Left lung (tissue), 10 donors: ENCODE measurements around the gene PTPRD. TPM values are rescaled to one million over a fixed set of nuclear protein-coding genes. Genes with fewer than 3 reads are reported as not detected.

Experiments used
- ATAC-seq: fragments of 200-7000 bp; cut with Tn5 transposase; one replicate; pipeline ENCODE4 v1.9.1; 2020; ENCODE audit warnings: moderate library complexity
- DNase-seq, 4 donors: peaks; one replicate each; pipeline ENCODE4 v3.0.0-alpha.2; 2013 to 2020
- H3K27ac ChIP-seq, 2 donors: fragments of 200-600 bp; sonication (generic) in 1 of 2; one replicate each; pipeline versions ENCODE4 v1.5.0 to v1.8.0; 2020 to 2021
- H3K27me3 ChIP-seq, 2 donors: fragments of 200-600 bp; sonication (generic) in 1 of 2; one replicate each; pipeline versions ENCODE4 v1.5.0 to v1.8.0; 2020 to 2021
- H3K36me3 ChIP-seq, 2 donors: fragments of 200-600 bp; sonication (generic) in 1 of 2; one replicate each; pipeline versions ENCODE4 v1.5.0 to v1.8.0; 2020 to 2021
- H3K4me1 ChIP-seq, 2 donors: fragments of 200-600 bp; one replicate each; pipeline ENCODE4 v1.8.0; 2021
- H3K4me3 ChIP-seq, 2 donors: fragments of 200-600 bp; sonication (generic) in 1 of 2; one replicate each; pipeline versions ENCODE4 v1.5.0 to v1.8.0; 2020 to 2021; ENCODE audit warnings: mild to moderate bottlenecking in 1 of 2
- H3K9me3 ChIP-seq, 2 donors: fragments of 200-600 bp; sonication (generic) in 1 of 2; one replicate each; pipeline versions ENCODE4 v1.5.0 to v1.8.0; 2020 to 2021
- CTCF ChIP-seq, 2 donors: fragments of 200-600 bp; sonication (generic) in 1 of 2; IDR thresholded peaks; one replicate each; pipeline versions ENCODE4 v1.5.0 to v1.8.0; 2021; ENCODE audit warnings: antibody characterized with exemption in 2 of 2
- intact Hi-C, 2 donors: fragments of 100-400 bp; cut with DNase I; formaldehyde crosslinking; loops; one replicate each; pipeline versions ENCODE4 v1.11.2 to v1.14.2; 2022
- polyA plus RNA-seq, 6 donors: library from polyadenylated mRNA; unstranded; fragments of 120-200 nt; gene quantifications; one replicate each; pipeline ENCODE4 v1.2.1, GENCODE V29; 2013; ENCODE audit not compliant: insufficient read length in 6 of 6
- total RNA-seq, 2 donors: library from RNA; stranded (reverse); fragmentation: NEBNext Ultra II Directional; extraction: Animal tissue kit (Norgen Biotek cat#: 25700); gene quantifications; one replicate each; pipeline ENCODE4 v1.2.1, GENCODE V29; 2021
- donor health status: DM: no; HTN: yes; CAD: no.
- donor health status: DM: no; HTN: no; CAD: no.

Gene PTPRD
- total and polyA plus RNA-seq, 8 donors: 24.2 to 167 (median 139) TPM

GRCh38 chr9:9556865-9557803, 1055.7 kb downstream of the PTPRD start:
- intact Hi-C loops: no loop called here
- Histone ChIP-seq H3K27me3 (no peaks in the 10 kb centered on the region), H3K36me3 (no peaks in the 10 kb centered on the region), H3K4me1 (no peaks in the 10 kb centered on the region), H3K4me3 (no peak overlapping the region), H3K27ac (no peak overlapping the region), H3K9me3 (no peaks in the 10 kb centered on the region)
- ATAC-seq (no peak), DNase-seq (no peak)
- no peak for TF ChIP-seq CTCF (IDR thresholded peaks at IDR 0.05)

GRCh38 chr9:9552665-9553064, 1060.1 kb downstream of the PTPRD start:
- Histone ChIP-seq H3K4me1 (no peaks in the 10 kb centered on the region), H3K9me3 (no peaks in the 10 kb centered on the region), H3K36me3 (no peaks in the 10 kb centered on the region), H3K27me3 (no peaks in the 10 kb centered on the region), H3K27ac (no peak overlapping the region), H3K4me3 (no peak overlapping the region)
- no peak for TF ChIP-seq CTCF (IDR thresholded peaks at IDR 0.05)
- intact Hi-C loops: no loop called here
- DNase-seq (no peak), ATAC-seq (no peak)

GRCh38 chr9:9538766-9539165, 1074.0 kb downstream of the PTPRD start:
- intact Hi-C loops: no loop called here

GRCh38 chr9:9538356-9538755, 1074.4 kb downstream of the PTPRD start:
- intact Hi-C loops: no loop called here
- H3K27ac ChIP-seq: no peak overlapping the region
- DNase-seq (no peak), ATAC-seq (no peak)
- H3K36me3 ChIP-seq: no peaks in the 10 kb centered on the region
- H3K4me3 ChIP-seq: no peak overlapping the region
- H3K9me3 ChIP-seq: no peaks in the 10 kb centered on the region
- no peaks in the 10 kb centered on the region for H3K27me3 ChIP-seq
- no peak for TF ChIP-seq CTCF (IDR thresholded peaks at IDR 0.05)
- no peaks in the 10 kb centered on the region for H3K4me1 ChIP-seq

More at GRCh38 chr9:9538766-9539165, 1074.0 kb downstream of the PTPRD start:
- Histone ChIP-seq H3K27me3 (no peaks in the 10 kb centered on the region), H3K4me3 (no peak overlapping the region), H3K36me3 (no peaks in the 10 kb centered on the region), H3K4me1 (no peaks in the 10 kb centered on the region), H3K9me3 (no peaks in the 10 kb centered on the region), H3K27ac (no peak overlapping the region)
- TF ChIP-seq CTCF (IDR thresholded peaks at IDR 0.05): no peak
- ATAC-seq: no peak
- no peak for DNase-seq

- intact Hi-C loops: no loop called here
- no peak overlapping the region for H3K27ac ChIP-seq
- H3K4me1 ChIP-seq: no peaks in the 10 kb centered on the region
- H3K36me3 ChIP-seq: no peaks in the 10 kb centered on the region
- no peaks in the 10 kb centered on the region for H3K27me3 ChIP-seq
- ATAC-seq: no peak
- H3K9me3 ChIP-seq: no peaks in the 10 kb centered on the region
- DNase-seq: no peak
- no peak overlapping the region for H3K4me3 ChIP-seq
- no peak for TF ChIP-seq CTCF (IDR thresholded peaks at IDR 0.05)
Measured at GRCh38 chr9:9536523-9536922, 1076.3 kb downstream of the PTPRD start.
